Erythroblast (primary cell): Measurements from ENCODE around the gene SLC6A7.

ENCODE experiments used
- DNase-seq, 2 experiments: peaks; one replicate each; lab custom pipeline; 2025; lab: John Stamatoyannopoulos, UW
- GATA1 ChIP-seq: IDR thresholded peaks from 2 replicates; pipeline ENCODE4 v1.6.1; 2011; ENCODE audit warnings: low read depth, mild to moderate bottlenecking, control low read depth, low read length, moderate library complexity
- POLR2A ChIP-seq: IDR thresholded peaks from 2 replicates; pipeline ENCODE4 v1.6.1; 2011; ENCODE audit warnings: mild to moderate bottlenecking, low read length

Gene SLC6A7

GRCh38 chr5:150234576-150235499 lies 45.0 kb downstream of the SLC6A7 start:
- no peak for TF ChIP-seq POLR2A
- TF ChIP-seq GATA1 = no peak
- no peak for DNase-seq

DNA sequence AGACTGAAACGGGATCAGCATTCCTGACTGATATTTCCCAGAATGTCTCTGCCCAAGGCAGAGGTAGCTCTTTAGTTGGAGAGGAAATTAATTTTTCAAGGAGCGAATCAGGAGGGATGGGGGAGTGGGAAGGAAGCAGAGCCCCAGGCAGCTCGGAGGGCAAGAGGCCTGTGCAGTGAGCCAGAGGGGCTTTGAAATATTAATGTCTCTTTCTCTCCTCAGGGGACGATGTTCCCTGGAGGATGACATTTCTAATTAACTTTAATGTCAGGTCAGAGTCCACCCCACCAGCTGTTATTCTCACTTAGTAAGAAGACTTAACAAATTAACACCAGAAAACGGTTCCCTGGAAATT lies 45.6 kb downstream of the SLC6A7 start:
- TF ChIP-seq POLR2A (no peak), GATA1 (no peak)
- DNase-seq = no peak

DNA sequence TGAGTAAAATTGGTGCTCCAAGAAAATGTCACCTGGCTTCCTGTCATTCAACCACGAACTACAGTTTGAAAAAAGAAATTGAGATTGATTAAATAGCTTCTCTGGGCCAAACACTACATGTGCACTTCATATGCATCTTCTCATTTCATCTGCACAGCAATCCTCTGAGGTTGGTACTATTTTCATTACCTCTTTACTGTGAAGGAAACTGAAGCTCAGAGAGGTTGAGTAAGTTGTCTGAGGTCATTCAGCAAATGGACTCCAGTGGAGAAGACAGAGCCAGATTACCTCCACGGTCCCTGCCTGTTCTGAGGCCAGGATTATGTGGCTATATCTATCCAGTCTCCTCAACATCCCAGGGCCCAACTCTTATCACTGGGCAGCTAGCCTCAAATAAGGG lies 46.5 kb downstream of the SLC6A7 start:
- no peak for DNase-seq
- TF ChIP-seq GATA1 (no peak), POLR2A (no peak)

GRCh38 chr5:150236981-150237754 lies 47.3 kb downstream of the SLC6A7 start:
- DNase-seq = no peak
- no peak for TF ChIP-seq POLR2A
- TF ChIP-seq GATA1 = no peak

- no peak for TF ChIP-seq POLR2A
- no peak for TF ChIP-seq GATA1
- DNase-seq = no peak
These were observed 48.8 kb downstream of the SLC6A7 start for GRCh38 chr5:150238646-150239045.

GRCh38 chr5:150239099-150239793 lies 49.4 kb downstream of the SLC6A7 start:
- no peak for TF ChIP-seq GATA1
- TF ChIP-seq POLR2A = no peak

GRCh38 chr5:150239794-150240122 lies 49.9 kb downstream of the SLC6A7 start:
- TF ChIP-seq POLR2A (no peak), GATA1 (no peak)

More at GRCh38 chr5:150239099-150239793, 49.4 kb downstream of the SLC6A7 start:
- DNase-seq = no peak

GRCh38 chr5:150241298-150242160 lies 51.7 kb downstream of the SLC6A7 start:
- DNase-seq = no peak
- TF ChIP-seq GATA1 (no peak), POLR2A (no peak)

More at GRCh38 chr5:150239794-150240122, 49.9 kb downstream of the SLC6A7 start:
- no peak for DNase-seq

DNA sequence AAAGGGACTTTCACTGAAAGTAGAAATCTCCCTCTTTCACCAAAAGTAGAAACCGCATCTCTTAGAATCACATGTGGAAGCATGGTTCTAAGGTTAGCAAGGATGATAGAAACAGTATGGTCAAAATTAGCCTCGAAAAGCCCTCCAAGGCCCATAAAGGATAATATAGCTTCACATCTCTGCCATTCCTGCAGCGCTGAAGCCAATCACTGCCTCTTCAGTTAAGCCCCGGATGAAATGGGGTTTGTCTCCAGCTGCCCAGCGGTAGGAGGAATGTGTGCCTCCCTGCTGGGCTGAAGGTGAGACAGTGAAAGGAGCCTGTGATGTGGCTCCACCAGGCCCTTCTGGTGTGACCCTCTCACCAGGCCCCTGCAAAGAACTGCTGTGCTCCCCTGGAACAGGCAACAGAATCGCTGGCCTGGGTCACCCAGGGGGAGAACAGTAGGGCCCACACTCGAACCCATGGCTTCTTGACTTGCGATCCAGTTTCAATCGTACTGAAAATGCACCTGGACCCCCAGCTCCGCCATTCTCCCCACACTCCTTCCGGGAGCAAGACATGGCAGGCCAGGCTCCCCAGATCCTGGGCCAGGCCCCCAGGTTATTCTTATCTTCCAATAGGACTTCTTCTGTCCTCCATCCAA lies 52.5 kb downstream of the SLC6A7 start:
- DNase-seq = no peak
- TF ChIP-seq POLR2A = no peak
- no peak for TF ChIP-seq GATA1

DNA sequence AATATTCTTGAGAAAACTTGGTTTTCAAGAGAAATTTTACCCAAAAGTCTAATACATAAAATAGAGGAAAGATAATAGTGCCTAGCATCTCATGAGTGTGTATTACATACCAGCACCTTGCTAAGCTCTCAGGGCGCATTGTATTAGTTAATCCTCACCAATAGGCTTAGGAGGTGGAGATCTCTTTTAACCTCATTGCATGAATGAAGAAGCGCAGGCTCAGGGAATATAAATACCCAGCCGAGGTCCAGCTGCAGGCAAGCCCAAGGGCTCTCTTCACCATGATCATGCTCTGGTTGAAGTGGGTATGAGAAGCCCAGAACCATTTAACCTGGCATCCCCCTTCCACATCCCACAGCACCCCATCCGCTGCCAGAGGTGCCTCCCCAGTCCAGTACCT lies 53.7 kb downstream of the SLC6A7 start:
- no peak for TF ChIP-seq POLR2A
- no peak for TF ChIP-seq GATA1
- DNase-seq = no peak

DNA sequence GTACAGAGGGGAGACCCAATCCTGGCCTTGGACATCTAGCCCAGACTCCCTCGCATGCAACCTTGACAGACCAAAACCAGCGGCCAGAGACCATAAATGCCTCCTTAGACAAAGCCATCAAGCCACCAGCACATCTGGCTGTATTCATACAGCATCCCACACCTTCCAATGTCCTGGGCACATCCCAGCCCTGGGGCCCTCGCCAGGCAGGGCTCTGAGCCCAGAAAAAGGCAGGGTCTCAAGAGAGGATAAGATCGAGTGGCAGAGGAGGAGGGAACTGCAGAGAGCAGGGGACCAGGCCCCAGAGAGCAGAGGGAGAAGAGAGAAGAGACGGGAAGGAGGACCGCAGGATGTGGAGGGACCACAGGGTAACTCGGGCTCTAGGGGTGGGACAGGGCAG lies 54.3 kb downstream of the SLC6A7 start:
- no peak for TF ChIP-seq POLR2A
- no peak for TF ChIP-seq GATA1
- no peak for DNase-seq

GRCh38 chr5:150245111-150245789 lies 55.4 kb downstream of the SLC6A7 start:
- no peak for DNase-seq
- TF ChIP-seq POLR2A (no peak), GATA1 (no peak)
